ENCODE data around the gene SLC35G1. TPM values are rescaled to one million over a fixed set of nuclear protein-coding genes. Genes with fewer than 3 reads are reported as not detected.

The SLC35G1 gene
- total RNA-seq (2014; rRNA removed; shearing (Covaris generic)) = 5.3 and 6.0 TPM in 2 replicates

- peak; percentile 49 for DNase-seq (ENCODE audit: low spot score)
Observed at GRCh38 chr10:93893646-93894515, at the start of gene SLC35G1. Gene SLC35G1, plus strand, starts transcription at chr10:93893978. Its CDS starts 56 bp downstream, at chr10:93894034.

GRCh38 chr10:93844979-93845626, 48.7 kb upstream of the SLC35G1 start:
- DNase-seq (ENCODE audit: low spot score) = no peak

- DNase-seq (ENCODE audit: low spot score) = no peak
Observed at GRCh38 chr10:93849593-93849992, 44.2 kb upstream of the SLC35G1 start.

GRCh38 chr10:93850031-93851015, 43.5 kb upstream of the SLC35G1 start:
- no peak for DNase-seq (ENCODE audit: low spot score)

GRCh38 chr10:93851169-93851568, 42.6 kb upstream of the SLC35G1 start:
- no peak for DNase-seq (ENCODE audit: low spot score)

GRCh38 chr10:93852476-93853095, 41.2 kb upstream of the SLC35G1 start:
- no peak for DNase-seq (ENCODE audit: low spot score)

GRCh38 chr10:93854975-93855374, 38.8 kb upstream of the SLC35G1 start:
- no peak for DNase-seq (ENCODE audit: low spot score)

- DNase-seq (ENCODE audit: low spot score) = no peak
Observed at GRCh38 chr10:93856349-93857145, 37.2 kb upstream of the SLC35G1 start.

GRCh38 chr10:93859049-93859655, 34.6 kb upstream of the SLC35G1 start:
- peak; percentile 23 for DNase-seq (ENCODE audit: low spot score)

- DNase-seq (ENCODE audit: low spot score) = no peak
Observed at GRCh38 chr10:93861825-93862224, 32.0 kb upstream of the SLC35G1 start.

GRCh38 chr10:93865794-93866425, 27.9 kb upstream of the SLC35G1 start:
- no peak for DNase-seq (ENCODE audit: low spot score)

- no peak for DNase-seq (ENCODE audit: low spot score)
Observed at GRCh38 chr10:93867525-93867924, 26.3 kb upstream of the SLC35G1 start.

GRCh38 chr10:93871671-93872204, 22.0 kb upstream of the SLC35G1 start:
- no peak for DNase-seq (ENCODE audit: low spot score)

- DNase-seq (ENCODE audit: low spot score) = no peak
Observed at GRCh38 chr10:93872375-93873158, 21.2 kb upstream of the SLC35G1 start.

GRCh38 chr10:93873420-93874115, 20.2 kb upstream of the SLC35G1 start:
- peak; percentile 38 for DNase-seq (ENCODE audit: low spot score)

- no peak for DNase-seq (ENCODE audit: low spot score)
Observed at GRCh38 chr10:93874309-93875031, 19.3 kb upstream of the SLC35G1 start.

GRCh38 chr10:93875032-93875358, 18.8 kb upstream of the SLC35G1 start:
- DNase-seq (ENCODE audit: low spot score) = no peak
